GM19035 (cell line): ENCODE data around the gene KRTAP4-5.
"Not testable (repeated sequence)": the region's sequence is repeated elsewhere in the genome, so short reads cannot be mapped to it uniquely, and the experiment has no call there.

ENCODE experiments used
- ATAC-seq: cut with Tn5 transposase; IDR thresholded peaks from one replicate; pipeline ENCODE4 v1.9.1; 2021; ENCODE audit not compliant: unreplicated experiment

The KRTAP4-5 gene

DNA sequence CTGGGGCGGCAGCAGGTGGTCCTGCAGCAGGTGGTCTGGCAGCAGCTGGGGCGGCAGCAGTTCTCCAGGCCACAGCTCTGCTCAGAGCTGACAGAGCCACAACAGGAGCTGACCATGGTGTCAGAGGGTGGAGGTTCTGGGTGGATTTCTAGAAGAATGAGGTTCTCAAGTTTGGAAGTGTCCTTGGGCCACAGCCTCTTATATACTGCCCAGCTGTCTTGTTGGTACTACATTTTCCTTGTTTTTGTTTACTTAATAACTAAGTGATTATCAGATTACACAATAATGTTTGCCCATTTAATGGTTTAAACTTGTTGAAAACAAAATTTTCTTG lies at the start of gene KRTAP4-5:
Gene KRTAP4-5, minus strand, starts transcription at position 174 of the 334 bp plus-strand sequence. Its CDS starts 58 bp downstream, at position 116.
- ATAC-seq: no peak

DNA sequence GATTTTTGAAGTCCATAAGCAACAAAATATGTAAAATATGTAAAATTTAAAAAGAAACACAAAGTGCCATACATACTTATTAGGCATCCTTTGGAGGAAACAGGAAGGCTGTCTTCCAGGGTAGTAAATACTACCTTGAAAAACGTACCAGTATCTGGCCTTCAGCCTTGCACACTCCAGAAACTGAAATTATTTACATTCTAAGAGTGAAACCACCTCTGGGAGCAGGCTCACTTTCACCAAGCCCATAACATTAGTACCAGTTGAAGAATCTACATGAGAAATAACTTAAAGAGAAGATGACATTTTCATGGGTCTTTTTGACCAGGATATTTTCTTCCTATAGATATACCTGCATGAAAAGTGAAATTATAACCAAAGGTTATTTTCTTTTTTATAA lies 46.4 kb upstream of the KRTAP4-5 start:
- ATAC-seq: no peak

DNA sequence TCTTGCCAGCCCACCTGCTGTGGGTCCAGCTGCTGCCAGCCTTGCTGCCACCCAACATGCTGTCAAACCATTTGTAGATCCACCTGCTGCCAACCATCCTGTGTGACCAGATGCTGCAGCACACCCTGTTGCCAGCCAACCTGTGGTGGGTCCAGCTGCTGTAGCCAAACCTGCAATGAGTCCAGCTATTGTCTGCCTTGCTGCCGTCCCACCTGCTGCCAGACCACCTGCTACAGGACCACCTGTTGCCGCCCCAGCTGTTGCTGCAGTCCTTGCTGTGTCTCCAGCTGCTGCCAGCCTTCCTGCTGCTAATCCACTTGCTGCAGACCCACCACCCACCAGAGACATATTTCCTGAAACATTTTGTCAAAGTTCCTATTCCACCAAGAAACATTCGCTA lies 40.7 kb upstream of the KRTAP4-5 start:
- ATAC-seq: no peak

DNA sequence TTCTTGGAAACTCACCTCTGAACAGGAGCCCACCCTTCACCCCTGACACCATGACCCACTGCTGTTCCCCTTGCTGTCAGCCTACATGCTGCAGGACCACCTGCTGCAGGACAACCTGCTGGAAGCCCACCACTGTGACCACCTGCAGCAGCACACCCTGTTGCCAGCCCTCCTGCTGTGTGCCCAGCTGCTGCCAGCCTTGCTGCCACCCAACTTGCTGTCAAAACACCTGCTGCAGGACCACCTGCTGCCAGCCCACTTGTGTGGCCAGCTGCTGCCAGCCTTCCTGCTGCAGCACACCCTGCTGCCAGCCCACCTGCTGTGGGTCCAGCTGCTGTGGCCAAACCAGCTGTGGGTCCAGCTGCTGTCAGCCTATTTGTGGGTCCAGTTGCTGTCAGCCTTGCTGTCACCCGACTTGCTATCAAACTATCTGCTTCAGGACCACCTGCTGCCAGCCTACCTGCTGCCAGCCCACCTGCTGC lies 40.3 kb upstream of the KRTAP4-5 start, which contains the start of gene KRTAP9-1:
Gene KRTAP9-1, plus strand, starts transcription at position 51 of the 482 bp plus-strand sequence. Its CDS starts 0 bp downstream, at position 51.
- not testable (repeated sequence) for ATAC-seq

DNA sequence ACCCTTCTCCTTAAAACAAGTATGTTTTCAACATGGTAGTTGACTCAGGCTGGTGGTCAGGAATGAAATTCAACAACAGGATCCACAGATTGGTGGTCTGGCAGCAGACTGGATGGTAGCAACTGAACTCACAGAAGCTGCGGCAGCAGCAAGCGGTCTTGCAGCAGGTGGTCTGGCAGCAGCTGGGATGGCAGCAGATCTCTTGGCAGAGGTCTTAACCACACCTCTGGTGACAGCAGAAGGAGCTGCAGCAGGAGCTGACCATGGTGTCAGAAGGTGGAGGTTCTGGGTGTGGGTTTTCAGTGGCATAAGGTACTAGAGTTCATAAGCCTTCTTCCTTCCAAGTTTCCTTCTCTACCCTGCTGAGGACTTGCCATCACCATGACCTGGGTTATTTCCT lies 37.2 kb upstream of the KRTAP4-5 start:
- no peak for ATAC-seq

DNA sequence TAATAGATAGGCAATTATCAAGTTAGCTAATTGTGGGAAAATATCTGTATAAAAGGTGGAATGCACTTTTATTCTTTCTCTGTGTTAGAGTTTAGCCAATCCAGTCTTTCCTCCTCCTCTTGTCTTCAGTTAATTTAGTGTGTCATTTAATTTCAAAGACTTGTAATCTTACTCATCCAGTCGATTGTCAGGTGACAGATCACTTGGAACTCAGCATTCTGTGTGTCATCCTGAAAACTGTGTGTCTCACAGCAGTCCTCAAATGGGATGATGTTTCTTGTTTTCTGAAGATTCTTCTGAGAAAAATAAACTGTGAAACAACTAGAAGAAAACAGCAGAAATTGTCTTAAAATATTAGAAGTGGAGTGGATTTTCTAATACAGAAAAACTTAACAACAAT lies 35.4 kb upstream of the KRTAP4-5 start:
- no peak for ATAC-seq

DNA sequence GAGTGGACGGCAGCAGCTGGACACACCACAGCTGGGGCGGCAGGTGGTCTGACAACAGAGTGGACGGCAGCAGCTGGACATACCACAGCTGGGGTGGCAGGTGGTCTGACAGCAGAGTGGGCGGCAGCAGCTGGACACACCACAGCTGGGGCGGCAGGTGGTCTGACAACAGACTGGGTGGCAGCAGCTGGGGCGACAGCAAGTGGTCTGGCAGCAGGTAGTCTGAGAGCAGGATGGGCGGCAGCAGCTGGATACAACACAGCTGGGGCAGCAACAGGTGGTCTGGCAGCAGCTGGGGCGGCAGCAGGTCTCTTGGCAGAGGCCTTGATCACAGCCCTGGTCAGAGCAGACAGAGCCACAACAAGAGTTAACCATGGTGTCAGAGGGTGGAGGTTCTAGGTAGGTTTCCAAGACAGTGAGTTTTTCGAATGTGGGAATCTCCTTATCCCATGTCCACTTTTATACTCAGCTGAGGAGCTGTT lies 34.9 kb upstream of the KRTAP4-5 start, which contains the start of gene KRTAP4-1:
Gene KRTAP4-1, minus strand, starts transcription at position 432 of the 482 bp plus-strand sequence. Its CDS starts 57 bp downstream, at position 375.
- ATAC-seq: no peak

DNA sequence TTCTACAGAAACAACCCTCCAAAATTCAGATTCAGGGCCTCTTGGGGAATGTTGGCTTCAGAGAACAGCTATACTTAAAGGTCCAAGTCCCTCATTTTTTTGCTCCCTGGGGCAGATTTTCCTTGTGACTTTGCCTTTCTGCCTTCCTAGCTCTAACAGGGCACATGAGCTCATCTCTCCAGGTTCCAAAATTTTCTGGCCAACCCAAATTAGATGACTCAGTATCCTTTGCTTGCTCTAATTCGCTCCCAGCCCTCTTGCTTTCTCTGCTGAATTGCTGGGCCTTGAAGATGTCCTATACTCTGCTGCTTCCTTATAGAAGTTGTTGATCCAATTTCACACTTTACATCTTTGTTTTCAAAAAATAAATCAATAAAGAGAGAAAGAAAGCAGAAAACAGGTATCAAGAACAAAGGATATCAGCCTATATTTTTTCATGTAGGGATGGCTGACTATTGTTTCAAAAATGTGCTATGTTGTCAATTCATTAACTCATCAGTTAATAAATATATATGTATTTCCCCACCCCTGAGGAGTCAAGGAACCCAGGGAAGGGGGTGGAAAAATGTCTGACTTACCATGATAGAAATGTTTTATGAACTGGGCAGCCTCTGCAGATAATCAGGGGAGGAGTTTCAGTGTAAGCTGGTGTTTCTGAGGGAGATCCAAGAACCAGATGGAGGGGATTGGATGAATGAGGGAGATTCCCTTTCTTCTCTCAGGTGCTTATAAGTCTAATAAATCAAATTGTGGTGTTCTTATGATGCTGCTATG lies 29.4 kb upstream of the KRTAP4-5 start:
- no peak for ATAC-seq

DNA sequence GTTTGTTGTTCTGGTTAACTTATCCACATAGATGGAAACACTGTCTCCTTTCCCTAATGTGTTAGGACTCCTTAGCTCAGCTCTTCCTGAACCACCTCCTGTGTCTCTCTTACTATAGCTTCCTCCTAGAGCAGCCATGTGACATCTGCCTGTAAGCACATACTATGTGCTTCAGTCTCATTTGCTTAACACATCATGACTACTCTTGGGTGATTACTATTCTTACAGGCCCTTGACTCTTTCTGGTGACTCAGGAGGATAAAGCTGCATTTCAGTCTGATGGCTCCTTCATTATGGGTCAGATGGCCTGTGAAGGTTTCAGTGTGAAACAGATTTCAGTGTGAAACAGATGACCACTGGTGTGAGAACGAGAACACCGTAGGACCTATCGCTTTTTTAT lies 28.7 kb upstream of the KRTAP4-5 start:
- no peak for ATAC-seq

DNA sequence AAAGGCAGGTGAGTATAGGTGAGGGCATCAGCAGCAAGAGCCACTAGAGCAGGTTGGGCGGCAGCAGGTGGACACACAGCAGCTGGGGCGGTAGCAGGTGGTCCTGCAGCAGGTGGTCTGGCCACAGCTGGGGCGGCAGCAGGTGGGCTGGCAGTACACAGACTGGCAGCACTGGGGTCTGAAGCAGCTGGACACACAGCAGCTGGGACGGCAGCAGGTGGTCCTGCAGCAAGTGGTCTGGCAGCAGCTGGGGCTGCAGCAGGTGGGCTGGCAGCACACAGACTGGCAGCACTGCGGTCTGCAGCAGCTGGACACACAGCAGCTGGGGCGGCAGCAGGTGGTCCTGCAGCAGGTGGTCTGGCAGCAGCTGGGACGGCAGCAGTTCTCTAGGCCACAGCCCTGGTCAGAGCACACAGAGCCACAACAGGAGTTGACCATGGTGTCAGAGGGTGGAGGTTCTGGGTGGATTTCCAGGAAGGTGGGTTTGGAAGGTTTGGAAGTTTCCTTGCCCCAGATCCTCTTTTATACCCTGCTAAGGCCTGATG lies 28.2 kb upstream of the KRTAP4-5 start, which contains the start of gene KRTAP4-2:
Gene KRTAP4-2, minus strand, starts transcription at position 495 of the 545 bp plus-strand sequence. Its CDS starts 57 bp downstream, at position 438.
- ATAC-seq: no peak

DNA sequence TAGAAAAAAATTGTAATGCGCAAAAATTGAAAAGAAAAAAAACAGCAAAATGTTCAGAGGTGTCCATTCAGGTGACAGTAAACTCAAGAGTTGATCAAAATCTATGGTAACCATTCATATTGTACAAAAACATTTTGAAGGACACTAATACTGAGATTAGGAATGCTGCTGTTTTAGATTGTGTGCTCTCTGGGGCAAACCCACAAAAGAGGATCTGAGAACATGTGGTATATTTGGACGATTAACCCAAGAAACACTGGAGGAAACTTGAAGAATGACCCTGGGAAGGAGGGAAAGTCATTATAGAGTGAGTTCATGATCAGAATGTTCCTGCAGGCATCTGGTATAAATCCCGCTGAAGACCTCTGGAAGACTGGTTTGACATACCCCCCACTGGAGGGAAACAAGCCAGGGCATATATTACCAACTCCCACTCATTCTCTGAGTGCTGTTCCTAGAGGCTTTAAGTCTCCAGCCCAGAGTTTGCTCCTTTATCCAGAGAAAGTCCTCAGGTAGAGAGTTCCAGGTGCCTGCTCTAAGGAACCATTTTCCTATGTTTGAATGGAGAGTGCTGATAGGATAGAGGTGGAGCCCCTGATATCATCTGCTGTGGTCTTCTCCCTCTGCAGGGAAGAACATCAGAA lies 27.2 kb upstream of the KRTAP4-5 start:
- ATAC-seq: no peak

DNA sequence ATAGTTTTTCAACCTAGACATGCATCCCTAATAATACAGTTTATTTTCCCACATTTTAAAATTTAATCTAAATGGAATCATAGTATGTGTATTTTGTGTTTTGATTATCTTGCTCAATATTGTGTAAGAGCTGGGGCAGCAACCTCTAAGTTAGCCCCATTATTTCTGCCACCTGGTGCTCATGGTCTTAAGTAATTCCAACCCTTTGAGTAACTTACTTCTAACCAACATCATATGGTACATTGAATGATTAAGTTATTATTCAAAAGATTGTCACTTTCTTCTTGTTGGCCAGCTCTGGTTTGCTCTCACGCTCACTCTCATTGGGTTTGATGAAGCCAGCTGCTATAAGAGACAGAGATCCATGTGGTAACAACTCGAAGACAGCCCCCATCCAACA lies 22.3 kb upstream of the KRTAP4-5 start:
- no peak for ATAC-seq

DNA sequence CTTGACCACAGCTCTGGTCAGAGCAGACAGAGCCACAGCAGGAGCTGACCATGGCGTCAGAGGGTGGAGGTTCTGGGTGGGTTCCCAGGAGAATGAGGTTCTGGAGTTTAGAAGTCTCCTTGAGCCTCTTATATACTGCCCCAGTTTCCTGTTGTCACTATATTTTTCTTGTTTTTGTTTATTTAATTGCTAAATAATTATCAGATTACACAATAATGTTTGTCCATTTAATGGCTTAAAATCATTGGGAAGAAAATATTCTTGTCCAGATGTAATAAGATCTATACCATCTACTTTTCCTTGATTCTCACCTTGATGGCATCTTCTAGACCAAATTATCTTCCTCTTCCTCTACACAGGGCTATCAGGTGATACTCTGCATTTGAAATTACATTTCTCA lies 18.5 kb upstream of the KRTAP4-5 start, which contains the start of gene KRTAP4-3:
Gene KRTAP4-3, minus strand, starts transcription at position 101 of the 400 bp plus-strand sequence. Its CDS starts 49 bp downstream, at position 52.
- no peak for ATAC-seq

DNA sequence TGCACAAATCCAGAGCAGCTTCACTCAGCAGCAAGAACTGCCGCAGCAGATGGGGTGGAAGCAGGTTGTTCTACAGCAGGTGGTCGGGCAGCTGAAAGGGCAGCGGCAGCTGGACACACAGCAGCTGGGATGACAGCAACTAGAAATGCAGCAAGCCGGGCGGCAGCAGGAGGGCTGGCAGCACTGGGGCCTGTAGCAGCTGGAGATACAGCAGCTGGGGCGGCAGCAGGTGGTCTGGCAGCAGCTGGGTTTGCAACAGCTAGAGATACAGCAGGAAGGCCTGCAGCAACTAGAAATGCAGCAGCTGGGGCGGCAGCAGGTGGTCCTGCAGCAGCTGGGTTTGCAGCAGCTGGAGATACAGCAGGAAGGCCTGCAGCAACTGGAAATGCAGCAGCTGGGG lies 17.9 kb upstream of the KRTAP4-5 start:
- no peak for ATAC-seq

DNA sequence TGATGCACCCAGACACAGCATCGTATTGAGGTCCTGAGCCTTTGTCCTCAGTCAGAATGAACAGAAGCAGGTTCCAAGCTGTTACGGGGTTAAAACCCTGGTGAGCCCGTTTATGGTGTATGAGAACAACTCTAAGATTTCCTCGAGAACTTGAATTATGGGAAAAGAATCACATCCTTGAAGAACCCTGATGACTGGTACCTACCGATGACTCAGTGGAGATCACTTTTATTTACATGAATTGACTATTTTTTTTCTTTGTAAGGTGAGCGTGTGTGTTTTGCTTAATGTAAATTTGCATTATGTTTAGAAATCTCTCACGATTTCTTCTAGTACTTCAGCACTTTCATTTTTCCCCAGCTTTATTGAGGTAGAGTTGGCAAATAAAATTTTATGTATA lies 14.2 kb upstream of the KRTAP4-5 start:
- no peak for ATAC-seq

DNA sequence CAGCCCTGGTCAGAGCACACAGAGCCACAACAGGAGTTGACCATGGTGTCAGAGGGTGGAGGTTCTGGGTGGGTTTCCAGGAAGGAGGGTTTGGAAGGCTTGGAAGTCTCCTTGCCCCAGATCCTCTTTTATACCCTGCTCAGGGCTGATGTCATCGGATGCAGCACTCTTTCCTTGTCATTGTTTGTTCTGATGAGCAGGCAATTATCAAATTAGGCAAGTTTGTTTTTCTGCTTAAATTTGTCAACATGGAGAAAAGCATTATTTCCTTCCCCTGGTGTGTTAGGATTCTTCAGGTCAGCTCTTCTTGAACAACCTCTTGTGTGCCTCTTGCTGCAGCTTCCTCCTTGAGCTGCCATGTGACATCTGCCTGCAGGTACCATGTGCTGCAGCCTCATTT lies 11.0 kb upstream of the KRTAP4-5 start, which contains the start of gene KRTAP4-4:
Gene KRTAP4-4, minus strand, starts transcription at position 101 of the 400 bp plus-strand sequence. Its CDS starts 57 bp downstream, at position 44.
- no peak for ATAC-seq

DNA sequence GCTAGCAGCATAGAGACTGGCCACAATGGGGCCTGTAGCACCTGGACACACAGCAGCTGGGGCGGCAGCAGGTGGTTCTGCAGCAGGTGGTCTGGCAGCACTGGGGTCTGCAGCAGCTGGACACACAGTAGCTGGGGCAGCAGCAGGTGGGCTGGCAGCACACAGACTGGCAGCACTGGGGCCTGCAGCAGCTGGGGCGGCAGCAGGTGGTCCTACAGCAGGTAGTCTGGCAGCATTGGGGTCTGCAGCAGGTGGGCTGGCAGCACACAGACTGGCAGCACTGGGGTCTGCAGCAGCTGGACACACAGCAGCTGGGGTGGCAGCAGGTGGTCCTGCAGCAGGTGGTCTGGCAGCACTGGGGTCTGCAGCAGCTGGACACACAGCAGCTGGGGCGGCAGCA lies 10.6 kb upstream of the KRTAP4-5 start:
- ATAC-seq: not testable (repeated sequence)

DNA sequence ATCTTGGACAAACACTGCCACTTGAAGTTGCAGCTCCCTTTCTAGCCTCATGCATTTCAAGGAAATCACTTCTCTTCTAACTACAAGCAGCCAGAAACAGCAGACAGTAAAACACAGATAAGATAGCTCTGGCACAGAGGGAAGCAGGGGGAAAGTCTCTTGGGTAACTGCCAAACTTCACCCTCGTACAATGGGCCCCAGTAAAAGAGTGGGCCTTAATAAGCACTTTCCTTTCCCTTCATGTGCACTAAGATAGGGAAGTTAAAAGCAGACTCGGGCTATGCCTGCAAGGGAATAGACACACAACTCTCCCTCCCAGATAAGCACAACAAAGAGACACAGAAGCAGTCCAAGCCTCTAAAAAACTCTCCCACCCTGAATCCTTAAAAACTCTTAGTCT lies 4.2 kb upstream of the KRTAP4-5 start:
- no peak for ATAC-seq

DNA sequence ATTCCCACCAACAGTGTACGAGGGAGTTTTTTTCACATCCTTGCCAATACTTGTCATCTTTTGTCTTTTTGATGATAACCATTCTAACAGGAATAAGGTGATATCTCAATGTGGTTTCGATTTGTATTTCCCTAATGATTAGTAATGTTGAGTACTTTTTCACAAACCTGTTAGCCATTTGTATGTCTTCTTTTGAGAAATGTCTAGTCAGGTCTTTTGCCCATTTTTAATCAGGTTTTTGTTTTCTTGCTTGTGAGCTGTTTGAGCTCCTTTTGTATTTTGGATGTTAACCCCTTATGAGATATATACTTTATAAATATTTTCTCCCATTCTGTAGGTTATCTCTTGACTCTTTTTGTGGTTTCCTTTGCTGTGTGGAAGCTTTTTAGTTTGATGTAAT lies 1.9 kb upstream of the KRTAP4-5 start:
- no peak for ATAC-seq

DNA sequence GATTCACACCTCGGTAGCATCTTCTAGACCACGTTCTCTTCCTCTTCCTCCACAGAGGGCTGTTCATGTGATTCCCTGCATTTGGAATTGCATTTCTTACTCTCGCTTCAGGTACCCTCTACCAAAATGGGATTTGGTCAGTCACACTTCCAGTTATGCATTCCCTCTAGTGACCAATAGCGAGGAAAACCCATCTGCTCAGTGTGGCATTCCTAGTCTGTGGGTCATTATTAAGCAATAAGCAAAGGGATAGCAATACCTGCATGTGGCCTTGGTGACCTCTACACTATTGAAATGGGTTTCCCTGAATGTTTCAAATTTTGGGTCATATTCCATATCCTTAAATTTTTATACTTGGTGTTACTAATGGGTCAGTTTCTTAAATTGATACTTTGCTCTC lies 401 bp upstream of the KRTAP4-5 start:
- no peak for ATAC-seq

DNA sequence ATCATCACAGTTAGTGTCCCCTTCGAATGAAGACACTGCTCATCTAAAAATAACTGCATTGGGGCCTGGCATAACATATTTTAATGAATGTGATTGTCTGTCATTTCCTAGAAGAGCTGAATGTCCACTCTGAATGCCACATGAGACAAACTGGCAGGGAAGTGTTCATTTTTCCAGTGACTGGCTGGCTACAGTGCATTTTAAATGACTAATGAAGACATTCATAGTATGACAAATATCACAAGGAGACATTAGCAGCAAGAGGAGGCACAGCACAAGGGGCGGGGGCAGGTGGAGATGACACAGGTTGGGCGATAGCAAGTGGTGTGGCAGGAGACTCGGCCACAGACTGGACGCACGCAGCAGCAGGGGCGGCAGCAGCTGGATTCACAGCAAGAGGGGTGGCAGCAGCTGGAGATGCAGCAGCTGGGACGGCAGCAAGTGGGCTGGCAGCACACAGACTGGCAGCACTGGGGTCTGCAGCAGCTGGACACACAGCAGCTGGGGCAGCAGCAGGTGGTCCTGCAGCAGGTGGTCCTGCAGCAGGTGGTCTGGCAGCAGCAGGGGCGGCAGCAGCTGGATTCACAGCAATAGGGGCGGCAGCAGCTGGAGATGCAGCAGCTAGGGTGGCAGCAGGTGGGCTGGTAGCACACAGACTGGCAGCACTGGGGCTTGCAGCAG lies 514 bp downstream of the KRTAP4-5 start:
- ATAC-seq: not testable (repeated sequence)
